Measurements from ENCODE around the gene FAAH2.

- TF ChIP-seq CTCF (IDR thresholded peaks at IDR 0.05 in 4 of 5, conservative IDR thresholded peaks at IDR 0.05 in 1 of 5) (no peak), POLR2A (IDR thresholded peaks at IDR 0.05) (no peak)
Measured at GRCh38 chrX:57313583-57314215, 27.2 kb downstream of the FAAH2 start.
